HEK293 (cell line): Measurements from ENCODE around the gene KLK10.

Source experiments
- CTCF ChIA-PET: fragments of 350-600 bp; formaldehyde crosslinking; extraction: SDS; loops from one replicate; lab custom pipeline; 2021; ENCODE audit warnings: antibody characterized with exemption; lab: Yijun Ruan, JAX
- POLR2A ChIA-PET: fragments of 300-600 bp; formaldehyde crosslinking; extraction: SDS; loops from one replicate; lab custom pipeline; 2020; ENCODE audit warnings: antibody characterized with exemption, inconsistent platforms; lab: Yijun Ruan, JAX
- H3K27ac ChIP-seq: fragments of 200-500 bp; sonication (Bioruptor generic); 2 replicates; pipeline ENCODE4 v1.5.1; 2014; ENCODE audit warnings: low read depth, low read length, control low read depth, inconsistent platforms; ENCODE audit errors: extremely low read depth
- H3K36me3 ChIP-seq, 2 experiments: fragments of 200-500 bp in 1 of 2; sonication (Bioruptor generic) in 1 of 2; 1 replicate in 1 of 2; 2 replicates in 1 of 2; pipeline ENCODE4 v1.5.1; 2014 to 2017; ENCODE audit warnings: inconsistent platforms in 2 of 2, low read length in 2 of 2; ENCODE audit not compliant: control insufficient read depth in 2 of 2, insufficient read depth in 1 of 2
- H3K4me1 ChIP-seq: fragments of 200-500 bp; sonication (Bioruptor generic); 2 replicates; pipeline ENCODE4 v1.5.1; 2014; ENCODE audit warnings: mild to moderate bottlenecking, low read length, inconsistent platforms; ENCODE audit not compliant: control insufficient read depth, insufficient read depth
- H3K4me3 ChIP-seq: 2 replicates; pipeline ENCODE4 v1.5.1; 2011; ENCODE audit warnings: low read depth, mild to moderate bottlenecking, control low read depth, low read length, moderate library complexity
- H3K9me3 ChIP-seq: fragments of 200-500 bp; sonication (Bioruptor generic); 2 replicates; pipeline ENCODE4 v1.5.1; 2014; ENCODE audit warnings: low read depth, low read length, inconsistent platforms; ENCODE audit not compliant: control insufficient read depth, insufficient read depth
- BCL6B ChIP-seq: fragments of 450-650 bp; formaldehyde crosslinking; IDR thresholded peaks from 2 replicates; pipeline ENCODE4 v1.5.1; 2017; ENCODE audit warnings: missing biosample characterization, missing genetic modification characterization
- GLIS1 ChIP-seq: fragments of 450-650 bp; formaldehyde crosslinking; IDR thresholded peaks from 2 replicates; pipeline ENCODE4 v1.5.1; 2016; ENCODE audit warnings: missing biosample characterization, missing genetic modification characterization
- GLIS2 ChIP-seq: fragments of 450-650 bp; formaldehyde crosslinking; IDR thresholded peaks from 2 replicates; pipeline ENCODE4 v1.5.1; 2016; ENCODE audit warnings: missing biosample characterization, missing genetic modification characterization
- KLF7 ChIP-seq: fragments of 450-650 bp; formaldehyde crosslinking; IDR thresholded peaks from 2 replicates; pipeline ENCODE4 v1.5.1; 2016; ENCODE audit warnings: missing biosample characterization, missing genetic modification characterization, borderline replicate concordance
- KLF9 ChIP-seq: fragments of 450-650 bp; formaldehyde crosslinking; IDR thresholded peaks from 2 replicates; pipeline ENCODE4 v1.5.1; 2016; ENCODE audit warnings: missing biosample characterization, missing genetic modification characterization, low read depth
- MYNN ChIP-seq: fragments of 450-650 bp; formaldehyde crosslinking; IDR thresholded peaks from 2 replicates; pipeline ENCODE4 v1.5.1; 2016; ENCODE audit warnings: missing biosample characterization, missing genetic modification characterization, borderline replicate concordance
- YY1 ChIP-seq: fragments of 450-650 bp; formaldehyde crosslinking; IDR thresholded peaks from 2 replicates; pipeline ENCODE4 v1.5.1; 2018; ENCODE audit warnings: missing biosample characterization, missing genetic modification characterization
- ZBTB1 ChIP-seq: fragments of 450-650 bp; formaldehyde crosslinking; IDR thresholded peaks from 2 replicates; pipeline ENCODE4 v1.5.1; 2016; ENCODE audit warnings: missing biosample characterization, missing genetic modification characterization
- ZBTB48 ChIP-seq: fragments of 450-650 bp; formaldehyde crosslinking; IDR thresholded peaks from 2 replicates; pipeline ENCODE4 v1.5.1; 2016; ENCODE audit warnings: missing biosample characterization, missing genetic modification characterization
- ZEB2 ChIP-seq: fragments of 450-650 bp; formaldehyde crosslinking; IDR thresholded peaks from 2 replicates; pipeline ENCODE4 v1.5.1; 2016; ENCODE audit warnings: missing biosample characterization, missing genetic modification characterization
- ZFP3 ChIP-seq: fragments of 450-650 bp; formaldehyde crosslinking; IDR thresholded peaks from 2 replicates; pipeline ENCODE4 v1.5.1; 2016; ENCODE audit warnings: low read depth, missing biosample characterization, missing genetic modification characterization
- ZNF133 ChIP-seq: fragments of 450-650 bp; formaldehyde crosslinking; IDR thresholded peaks from 2 replicates; pipeline ENCODE4 v1.5.1; 2016; ENCODE audit warnings: missing biosample characterization, missing genetic modification characterization
- ZNF202 ChIP-seq: fragments of 450-650 bp; formaldehyde crosslinking; IDR thresholded peaks from 2 replicates; pipeline ENCODE4 v1.5.1; 2016; ENCODE audit warnings: missing biosample characterization, missing genetic modification characterization, borderline replicate concordance
- ZNF416 ChIP-seq: fragments of 450-650 bp; formaldehyde crosslinking; IDR thresholded peaks from 2 replicates; pipeline ENCODE4 v1.5.1; 2016; ENCODE audit warnings: missing biosample characterization, missing genetic modification characterization
- ZNF549 ChIP-seq: fragments of 450-650 bp; IDR thresholded peaks from 2 replicates; pipeline ENCODE4 v1.5.1; 2018; ENCODE audit warnings: missing biosample characterization, missing genetic modification characterization, mild to moderate bottlenecking, inconsistent platforms, moderate library complexity
- ZNF561 ChIP-seq: fragments of 450-650 bp; IDR thresholded peaks from 2 replicates; pipeline ENCODE4 v1.5.1; 2018; ENCODE audit warnings: missing biosample characterization, missing genetic modification characterization, borderline replicate concordance
- ZNF701 ChIP-seq: fragments of 450-650 bp; formaldehyde crosslinking; IDR thresholded peaks from 2 replicates; pipeline ENCODE4 v1.5.1; 2016; ENCODE audit warnings: missing biosample characterization, missing genetic modification characterization
- ZNF791 ChIP-seq: fragments of 450-650 bp; formaldehyde crosslinking; IDR thresholded peaks from 2 replicates; pipeline ENCODE4 v1.5.1; 2016; ENCODE audit warnings: missing biosample characterization, missing genetic modification characterization
- ZNF843 ChIP-seq: fragments of 450-650 bp; formaldehyde crosslinking; IDR thresholded peaks from 2 replicates; pipeline ENCODE4 v1.5.1; 2016; ENCODE audit warnings: missing biosample characterization, missing genetic modification characterization
- ZSCAN23 ChIP-seq: fragments of 450-650 bp; formaldehyde crosslinking; IDR thresholded peaks from 2 replicates; pipeline ENCODE4 v1.5.1; 2016; ENCODE audit warnings: missing biosample characterization, missing genetic modification characterization
- TF ChIP-seq, protein P1 (sequence below): fragments of 450-650 bp; formaldehyde crosslinking; IDR thresholded peaks from 2 replicates; pipeline ENCODE4 v1.5.1; 2016; ENCODE audit warnings: missing biosample characterization, missing genetic modification characterization
- TF ChIP-seq, protein P2 (sequence below): fragments of 450-650 bp; formaldehyde crosslinking; IDR thresholded peaks from 2 replicates; pipeline ENCODE4 v1.5.1; 2016; ENCODE audit warnings: missing biosample characterization, missing genetic modification characterization

KLK10 gene

GRCh38 chr19:51012661-51013190 lies 6.8 kb downstream of the KLK10 start:
- H3K36me3 ChIP-seq, result no peaks in the 10 kb centered on the region
- TF ChIP-seq KLF7 (tag by site-specific recombination) (no peak), ZBTB48 (tag by site-specific recombination) (no peak), ZEB2 (tag by site-specific recombination) (no peak), BCL6B (tag by site-specific recombination) (no peak), ZNF843 (no peak), ZNF791 (tag by site-specific recombination) (no peak)
- no peak overlapping the region for H3K4me3 ChIP-seq
- ChIA-PET POLR2A (no interaction called here), CTCF (interaction anchor here (1.2 to 1.3 kb wide), 2 partner anchors 9 to 84 kb away, joined by 3 to 5 read pairs; no protein-coding TSS in a partner anchor)
- no peak overlapping the region for H3K27ac ChIP-seq
- H3K4me1 ChIP-seq, result no peaks in the 10 kb centered on the region
- no peaks in the 10 kb centered on the region for H3K9me3 ChIP-seq

DNA sequence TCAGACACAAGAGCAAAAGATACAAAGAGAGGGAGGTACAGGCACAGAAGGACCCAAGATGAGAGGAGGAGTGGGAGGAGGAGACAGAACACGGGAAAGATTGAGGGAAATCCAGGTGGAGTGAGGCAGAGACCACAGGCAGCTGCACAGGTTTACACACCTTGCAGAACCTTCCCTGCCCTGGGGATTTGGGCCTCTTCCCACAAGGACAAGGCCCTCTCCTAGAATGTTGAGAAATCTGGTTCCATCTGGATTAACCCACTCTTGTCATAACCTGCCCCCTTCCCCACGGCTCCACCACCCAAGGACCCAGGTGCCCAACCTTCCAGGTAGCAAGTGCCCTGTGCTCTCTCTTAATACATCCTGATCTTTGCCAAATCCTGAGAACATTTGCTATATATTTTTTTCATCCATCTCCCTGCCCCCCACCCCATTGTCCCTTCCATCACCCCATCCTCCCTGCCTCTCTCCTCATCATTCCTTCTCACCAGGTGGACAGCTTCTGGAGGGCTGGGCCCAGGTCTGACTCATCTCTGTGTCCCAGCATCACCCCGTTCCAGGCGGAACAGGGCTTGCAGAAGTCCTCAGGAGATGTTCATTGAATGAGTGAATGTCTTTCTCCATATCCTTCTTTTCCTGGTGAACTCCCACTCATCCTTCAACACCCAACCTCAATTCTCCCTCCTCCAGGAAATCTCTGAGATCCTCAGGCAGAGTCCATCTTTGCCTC lies 9.3 kb downstream of the KLK10 start:
- CTCF ChIA-PET, result interaction anchor here (0.8 kb wide), 1 partner anchor 88 kb away, joined by 3 read pairs; no protein-coding TSS in a partner anchor
- POLR2A ChIA-PET, result no interaction called here

GRCh38 chr19:51009061-51009891 lies 10.2 kb downstream of the KLK10 start:
- CTCF ChIA-PET, result no interaction called here
- H3K4me1 ChIP-seq, result no peaks in the 10 kb centered on the region
- H3K36me3 ChIP-seq, result no peaks in the 10 kb centered on the region
- TF ChIP-seq, protein P1, sequence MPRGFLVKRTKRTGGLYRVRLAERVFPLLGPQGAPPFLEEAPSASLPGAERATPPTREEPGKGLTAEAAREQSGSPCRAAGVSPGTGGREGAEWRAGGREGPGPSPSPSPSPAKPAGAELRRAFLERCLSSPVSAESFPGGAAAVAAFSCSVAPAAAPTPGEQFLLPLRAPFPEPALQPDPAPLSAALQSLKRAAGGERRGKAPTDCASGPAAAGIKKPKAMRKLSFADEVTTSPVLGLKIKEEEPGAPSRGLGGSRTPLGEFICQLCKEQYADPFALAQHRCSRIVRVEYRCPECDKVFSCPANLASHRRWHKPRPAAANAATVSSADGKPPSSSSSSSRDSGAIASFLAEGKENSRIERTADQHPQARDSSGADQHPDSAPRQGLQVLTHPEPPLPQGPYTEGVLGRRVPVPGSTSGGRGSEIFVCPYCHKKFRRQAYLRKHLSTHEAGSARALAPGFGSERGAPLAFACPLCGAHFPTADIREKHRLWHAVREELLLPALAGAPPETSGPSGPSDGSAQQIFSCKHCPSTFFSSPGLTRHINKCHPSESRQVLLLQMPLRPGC, result no peak
- TF ChIP-seq MYNN (tag by site-specific recombination) (no peak), GLIS2 (no peak), ZNF701 (no peak), ZBTB1 (tag by site-specific recombination) (no peak)
- H3K4me3 ChIP-seq, result no peak overlapping the region
- H3K9me3 ChIP-seq, result no peaks in the 10 kb centered on the region
- H3K27ac ChIP-seq, result no peak overlapping the region
- POLR2A ChIA-PET, result no interaction called here

More for the DNA sequence above, 9.3 kb downstream of the KLK10 start:
- no peaks in the 10 kb centered on the region for H3K9me3 ChIP-seq
- peak; percentile 46; the same call in 1 of the 2 replicates for TF ChIP-seq ZFP3 (tag by site-specific recombination)
- no peak for TF ChIP-seq ZNF843
- no peak overlapping the region for H3K27ac ChIP-seq
- H3K36me3 ChIP-seq, result no peaks in the 10 kb centered on the region
- no peaks in the 10 kb centered on the region for H3K4me1 ChIP-seq
- H3K4me3 ChIP-seq, result no peak overlapping the region

DNA sequence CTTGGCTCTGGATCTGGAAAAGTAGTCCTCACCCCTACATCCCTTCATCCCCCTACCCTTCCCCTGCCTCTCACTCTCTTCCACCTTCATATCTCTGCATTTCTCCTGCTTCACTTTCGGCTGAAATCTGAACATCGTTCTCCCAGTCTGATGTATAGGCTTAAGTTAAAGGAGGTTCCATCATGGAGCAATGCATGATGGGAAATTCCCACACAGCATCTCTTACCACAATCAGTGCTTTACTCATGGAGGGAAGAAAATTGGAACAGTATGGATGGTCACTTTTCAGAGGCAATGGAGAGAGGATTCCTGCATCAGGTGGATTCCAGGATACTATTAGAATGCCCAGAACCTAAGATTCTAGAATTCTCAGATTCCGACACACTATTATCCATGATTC lies 12.0 kb downstream of the KLK10 start:
- Histone ChIP-seq H3K9me3 (no peaks in the 10 kb centered on the region), H3K4me3 (no peak overlapping the region), H3K4me1 (no peaks in the 10 kb centered on the region), H3K27ac (no peak overlapping the region), H3K36me3 (no peaks in the 10 kb centered on the region)
- CTCF ChIA-PET, result interaction anchor here (0.9 kb wide), 1 partner anchor 9 kb away, joined by 3 read pairs; no protein-coding TSS in a partner anchor
- POLR2A ChIA-PET, result no interaction called here
- TF ChIP-seq ZNF561 (tag by site-specific recombination) (no peak), GLIS1 (tag by site-specific recombination) (no peak), KLF9 (no peak), ZSCAN23 (tag by site-specific recombination) (no peak), ZNF549 (tag by site-specific recombination) (no peak), YY1 (tag by site-specific recombination) (no peak), ZNF133 (tag by site-specific recombination) (no peak), ZNF416 (no peak), ZNF202 (tag by site-specific recombination) (no peak)
- TF ChIP-seq, protein P2, sequence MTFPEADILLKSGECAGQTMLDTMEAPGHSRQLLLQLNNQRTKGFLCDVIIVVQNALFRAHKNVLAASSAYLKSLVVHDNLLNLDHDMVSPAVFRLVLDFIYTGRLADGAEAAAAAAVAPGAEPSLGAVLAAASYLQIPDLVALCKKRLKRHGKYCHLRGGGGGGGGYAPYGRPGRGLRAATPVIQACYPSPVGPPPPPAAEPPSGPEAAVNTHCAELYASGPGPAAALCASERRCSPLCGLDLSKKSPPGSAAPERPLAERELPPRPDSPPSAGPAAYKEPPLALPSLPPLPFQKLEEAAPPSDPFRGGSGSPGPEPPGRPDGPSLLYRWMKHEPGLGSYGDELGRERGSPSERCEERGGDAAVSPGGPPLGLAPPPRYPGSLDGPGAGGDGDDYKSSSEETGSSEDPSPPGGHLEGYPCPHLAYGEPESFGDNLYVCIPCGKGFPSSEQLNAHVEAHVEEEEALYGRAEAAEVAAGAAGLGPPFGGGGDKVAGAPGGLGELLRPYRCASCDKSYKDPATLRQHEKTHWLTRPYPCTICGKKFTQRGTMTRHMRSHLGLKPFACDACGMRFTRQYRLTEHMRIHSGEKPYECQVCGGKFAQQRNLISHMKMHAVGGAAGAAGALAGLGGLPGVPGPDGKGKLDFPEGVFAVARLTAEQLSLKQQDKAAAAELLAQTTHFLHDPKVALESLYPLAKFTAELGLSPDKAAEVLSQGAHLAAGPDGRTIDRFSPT, result no peak
